ENCODE data around the gene TMEM253.

TMEM253 gene

DNA sequence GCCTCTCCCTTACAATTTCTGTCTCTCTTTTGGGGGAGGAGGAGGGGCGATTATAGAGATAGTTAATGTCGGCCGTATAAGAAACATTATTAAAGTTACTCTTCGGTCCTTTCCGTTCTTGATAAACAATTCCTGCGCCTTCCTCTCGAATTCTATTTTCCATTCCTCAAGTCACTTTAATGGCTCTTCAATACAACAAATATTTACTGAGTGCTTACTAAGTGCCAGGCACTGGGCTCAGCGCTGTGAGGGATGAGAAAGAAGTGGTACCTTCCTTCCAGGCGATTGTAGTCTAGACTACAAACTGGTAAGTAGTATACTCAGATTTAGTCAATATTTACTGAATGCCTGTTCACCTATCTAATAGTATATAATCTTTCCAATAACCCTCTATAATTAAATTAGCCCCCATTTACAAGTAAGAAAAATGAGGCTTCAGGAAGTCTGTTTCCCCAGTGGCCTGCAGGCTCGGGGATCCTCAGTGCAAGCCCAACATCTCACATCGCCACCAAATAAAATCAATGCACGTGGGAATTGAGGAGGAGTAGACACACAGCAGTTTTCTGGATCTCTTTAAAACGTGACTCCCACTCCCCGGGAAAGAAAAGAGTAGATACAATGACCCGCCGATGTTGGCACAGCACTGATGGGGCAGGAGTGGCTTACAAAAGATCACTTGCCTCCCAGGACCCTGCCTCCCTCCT is 1.8 kb upstream of the TMEM253 start:
- Histone ChIP-seq H3K9ac (ENCODE audit: low read length) (peak overlapping the region; percentile 49), H3K9me2 (replicated peaks; ENCODE audit: insufficient read depth, low read length) (no peaks in the 10 kb centered on the region), H3F3A (ENCODE audit: insufficient read depth) (peaks cover 4% of the 10 kb centered on the region; the same call in 1 of the 2 replicates), H3K27me3 (ENCODE audit: low read length) (no peaks in the 10 kb centered on the region), H3K27ac (ENCODE audit: low read depth, low read length) (no peak overlapping the region), H3K9me3 (ENCODE audit: insufficient read depth, low read length) (no peaks in the 10 kb centered on the region), H3K79me2 (ENCODE audit: insufficient read depth, low read length) (no peaks in the 10 kb centered on the region), H4K20me1 (ENCODE audit: low read depth, low read length) (no peaks in the 10 kb centered on the region), H3K4me3 (ENCODE audit: insufficient read depth, low read length, poor library complexity, severe bottlenecking) (peak overlapping the region; percentile 52), H3K4me2 (ENCODE audit: low read depth, low read length, poor library complexity, severe bottlenecking) (peak overlapping the region; percentile 59), H3K36me3 (ENCODE audit: low read length) (no peaks in the 10 kb centered on the region), H2AFZ (ENCODE audit: low read depth, low read length, severe bottlenecking) (peak overlapping the region; percentile 31)
- no peak for TF ChIP-seq EZH2phosphoT487 (conservative IDR thresholded peaks at IDR 0.05; ENCODE audit: low read length)
- TF ChIP-seq CTCF (IDR thresholded peaks at IDR 0.05; ENCODE audit: insufficient read depth, low read length, poor library complexity, severe bottlenecking) = no peak

DNA sequence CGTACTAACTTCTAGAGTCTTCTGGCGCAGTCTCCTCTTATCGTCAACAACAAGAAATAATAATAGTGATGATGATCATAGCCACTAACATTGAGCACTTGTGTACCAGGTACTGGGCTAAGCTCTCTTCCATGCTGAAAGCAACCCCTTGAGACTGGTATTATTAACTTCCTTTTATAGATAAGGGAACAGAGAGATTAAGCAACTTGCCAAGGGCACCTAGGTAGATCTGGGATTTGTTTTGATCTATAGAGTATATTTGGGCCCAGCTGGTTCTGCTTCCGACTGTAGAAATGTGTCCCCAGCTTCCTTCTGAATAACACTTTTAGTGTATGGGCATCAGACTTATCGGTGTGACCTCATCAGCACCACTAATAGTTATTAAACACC is 1.3 kb upstream of the TMEM253 start:
- TF ChIP-seq EZH2phosphoT487 (conservative IDR thresholded peaks at IDR 0.05; ENCODE audit: low read length) (no peak), CTCF (IDR thresholded peaks at IDR 0.05; ENCODE audit: insufficient read depth, low read length, poor library complexity, severe bottlenecking) (no peak)
- Histone ChIP-seq H3K9ac (ENCODE audit: low read length) (no peak overlapping the region), H3K9me2 (replicated peaks; ENCODE audit: insufficient read depth, low read length) (no peaks in the 10 kb centered on the region), H3K36me3 (ENCODE audit: low read length) (no peaks in the 10 kb centered on the region), H3F3A (ENCODE audit: insufficient read depth) (peaks cover 4% of the 10 kb centered on the region; the same call in 1 of the 2 replicates), H3K9me3 (ENCODE audit: insufficient read depth, low read length) (no peaks in the 10 kb centered on the region), H3K79me2 (ENCODE audit: insufficient read depth, low read length) (no peaks in the 10 kb centered on the region), H3K27me3 (ENCODE audit: low read length) (no peaks in the 10 kb centered on the region), H3K4me3 (ENCODE audit: insufficient read depth, low read length, poor library complexity, severe bottlenecking) (no peak overlapping the region), H2AFZ (ENCODE audit: low read depth, low read length, severe bottlenecking) (no peak overlapping the region), H4K20me1 (ENCODE audit: low read depth, low read length) (no peaks in the 10 kb centered on the region), H3K4me2 (ENCODE audit: low read depth, low read length, poor library complexity, severe bottlenecking) (no peak overlapping the region), H3K27ac (ENCODE audit: low read depth, low read length) (no peak overlapping the region)

GRCh38 chr14:21101802-21102413 is 1.0 kb downstream of the TMEM253 start:
- H3K9ac ChIP-seq (ENCODE audit: low read length) = no peak overlapping the region
- no peak for TF ChIP-seq EZH2phosphoT487 (conservative IDR thresholded peaks at IDR 0.05; ENCODE audit: low read length)
- no peak for TF ChIP-seq CTCF (IDR thresholded peaks at IDR 0.05; ENCODE audit: insufficient read depth, low read length, poor library complexity, severe bottlenecking)
- H3K4me2 ChIP-seq (ENCODE audit: low read depth, low read length, poor library complexity, severe bottlenecking) = no peak overlapping the region
- peaks cover 4% of the 10 kb centered on the region; the same call in 1 of the 2 replicates for H3F3A ChIP-seq (ENCODE audit: insufficient read depth)
- H4K20me1 ChIP-seq (ENCODE audit: low read depth, low read length) = no peaks in the 10 kb centered on the region
- no peak overlapping the region for H2AFZ ChIP-seq (ENCODE audit: low read depth, low read length, severe bottlenecking)
- H3K27ac ChIP-seq (ENCODE audit: low read depth, low read length) = no peak overlapping the region
- no peaks in the 10 kb centered on the region for H3K9me2 ChIP-seq (replicated peaks; ENCODE audit: insufficient read depth, low read length)
- no peaks in the 10 kb centered on the region for H3K79me2 ChIP-seq (ENCODE audit: insufficient read depth, low read length)
- no peak overlapping the region for H3K4me3 ChIP-seq (ENCODE audit: insufficient read depth, low read length, poor library complexity, severe bottlenecking)
- H3K27me3 ChIP-seq (ENCODE audit: low read length) = no peaks in the 10 kb centered on the region
- no peaks in the 10 kb centered on the region for H3K9me3 ChIP-seq (ENCODE audit: insufficient read depth, low read length)
- no peaks in the 10 kb centered on the region for H3K36me3 ChIP-seq (ENCODE audit: low read length)

All from SU-DHL-6 (cell line).